Dedifferentiated amniotic fluid mesenchymal stem cell (primary cell): ENCODE data around the gene CDR2L.
"Not testable (repeated sequence)": the region's sequence is repeated elsewhere in the genome, so short reads cannot be mapped to it uniquely, and the experiment has no call there.

Experiments used
- DNase-seq: peaks from one replicate; pipeline ENCODE4 v3.0.0-alpha.2; 2016; ENCODE audit errors: extremely low spot score

Gene CDR2L

DNA sequence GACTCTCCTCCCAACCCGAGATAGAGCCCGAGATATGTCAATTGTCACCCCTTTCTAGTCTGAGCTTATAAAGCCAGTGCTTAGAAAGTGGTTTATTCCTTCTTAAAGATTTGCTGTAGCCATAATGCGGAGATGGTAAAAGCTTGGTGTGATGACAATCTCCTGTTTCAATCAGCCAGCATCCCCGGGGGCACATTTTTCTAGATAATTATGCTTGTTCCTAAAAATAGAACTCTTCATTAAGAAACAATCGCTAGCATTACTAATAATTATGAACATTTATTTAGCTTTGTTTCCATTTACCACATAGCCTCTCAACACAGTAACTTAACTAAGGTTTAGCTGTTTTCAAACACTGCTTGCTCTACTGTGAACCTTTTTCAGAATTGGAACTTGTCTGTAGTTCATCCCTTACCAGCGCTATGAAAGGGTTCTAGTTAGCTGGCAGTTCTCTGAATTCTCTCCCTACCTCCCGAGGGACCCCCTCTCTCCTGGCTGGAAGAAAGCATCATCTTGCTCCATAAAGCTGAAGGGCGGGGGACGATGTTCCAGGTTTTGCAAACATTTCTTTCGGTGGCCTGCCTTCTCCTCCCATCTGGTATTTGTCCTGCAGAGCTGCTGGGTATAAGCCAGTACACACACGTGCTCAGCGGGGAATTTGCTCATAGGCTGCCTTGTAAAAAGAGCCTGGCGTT lies 24.1 kb downstream of the CDR2L start:
- peak; percentile 23 for DNase-seq

DNA sequence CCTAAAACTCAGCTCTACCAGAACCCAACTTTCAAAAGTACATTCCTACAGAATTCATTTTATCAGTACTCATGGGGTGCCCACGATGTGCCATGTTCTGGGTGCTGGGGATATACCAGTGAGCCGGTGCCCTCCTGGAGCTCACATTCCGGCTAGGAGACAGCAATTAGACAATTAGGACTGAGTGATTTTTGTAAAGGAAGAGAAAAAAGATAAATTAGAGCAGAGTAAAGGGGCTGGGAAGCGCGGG lies 24.6 kb downstream of the CDR2L start:
- DNase-seq, result no peak

DNA sequence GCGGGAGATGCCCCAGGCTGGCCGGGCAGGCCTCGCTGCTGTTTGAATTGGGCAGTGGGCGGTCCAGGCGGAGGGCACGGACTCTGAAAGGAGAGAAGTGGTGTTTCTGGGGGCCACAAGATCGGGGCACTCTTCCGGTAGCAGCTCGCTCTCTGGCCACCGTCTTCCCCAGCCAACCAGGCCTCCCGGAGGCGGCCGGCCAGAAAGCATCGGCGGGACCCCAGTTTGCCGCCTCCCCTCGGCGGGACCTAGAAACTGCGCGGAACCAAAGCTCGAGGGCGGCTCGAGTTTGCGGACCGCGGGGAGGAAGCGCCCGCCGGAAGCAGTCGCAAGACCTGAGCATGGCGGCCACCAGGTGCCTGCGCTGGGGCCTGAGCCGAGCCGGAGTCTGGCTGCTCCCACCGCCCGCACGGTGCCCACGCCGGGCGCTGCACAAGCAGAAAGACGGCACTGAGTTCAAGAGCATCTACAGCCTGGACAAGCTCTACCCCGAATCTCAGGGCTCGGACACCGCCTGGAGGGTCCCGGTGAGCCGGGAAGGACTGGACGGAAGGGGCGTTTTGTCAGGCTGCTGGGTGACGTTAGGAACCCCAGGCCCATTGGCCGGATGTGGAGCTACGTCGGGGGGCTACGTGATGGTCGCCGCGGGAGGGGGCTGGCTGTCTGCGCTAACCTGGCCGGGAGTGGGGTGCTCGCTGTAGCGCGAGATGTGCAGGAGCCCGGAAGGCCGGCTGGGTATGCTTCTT lies 25.1 kb downstream of the CDR2L start, which contains the start of gene MRPL58:
TSS of gene MRPL58 (plus strand) at position 325 of the 746 bp plus-strand sequence. CDS start at position 342, 17 bp downstream.
- DNase-seq, result peak; percentile 83

DNA sequence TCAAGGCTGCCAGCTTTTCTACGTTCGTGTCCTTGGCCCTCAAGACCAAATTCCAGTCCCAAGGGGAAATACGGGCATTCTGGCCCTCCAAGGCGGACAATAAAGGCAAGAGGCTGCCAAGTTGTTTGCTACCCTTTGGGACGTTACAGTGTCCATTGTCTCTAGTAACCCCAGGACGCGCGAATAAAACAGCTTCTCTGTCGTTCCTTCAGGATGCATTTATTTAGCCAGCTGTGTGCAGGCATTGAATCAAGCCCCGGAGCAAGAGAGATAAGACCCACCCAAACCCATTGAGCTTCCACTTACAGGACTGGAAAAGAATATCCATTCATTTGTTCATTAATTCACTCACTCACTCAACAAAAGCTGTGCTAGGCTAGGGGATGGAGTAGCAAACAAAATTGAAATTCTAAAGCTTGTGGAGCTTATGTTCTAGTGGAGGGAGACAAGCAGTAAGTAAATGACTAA lies 25.7 kb downstream of the CDR2L start:
- no peak for DNase-seq

DNA sequence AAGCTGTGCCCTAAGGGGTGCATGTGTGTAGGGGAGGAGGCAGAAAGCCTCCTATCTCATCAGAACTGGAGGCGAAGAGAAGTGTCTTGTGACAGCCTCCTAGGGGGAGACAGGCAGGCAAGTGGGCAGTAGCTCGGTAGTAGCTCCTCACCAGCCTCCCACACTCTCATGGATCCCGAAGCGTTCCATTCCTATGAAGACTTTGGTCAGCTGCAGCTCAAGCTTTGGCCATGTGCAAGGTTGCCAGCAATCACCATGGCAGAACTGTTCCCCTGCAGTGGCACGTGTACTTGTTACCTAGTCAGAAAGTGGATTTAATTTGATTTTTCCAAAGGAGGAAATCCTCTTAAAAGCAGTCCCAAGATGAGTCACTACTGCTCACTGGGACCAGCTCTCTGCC lies 31.7 kb downstream of the CDR2L start:
- DNase-seq, result no peak

DNA sequence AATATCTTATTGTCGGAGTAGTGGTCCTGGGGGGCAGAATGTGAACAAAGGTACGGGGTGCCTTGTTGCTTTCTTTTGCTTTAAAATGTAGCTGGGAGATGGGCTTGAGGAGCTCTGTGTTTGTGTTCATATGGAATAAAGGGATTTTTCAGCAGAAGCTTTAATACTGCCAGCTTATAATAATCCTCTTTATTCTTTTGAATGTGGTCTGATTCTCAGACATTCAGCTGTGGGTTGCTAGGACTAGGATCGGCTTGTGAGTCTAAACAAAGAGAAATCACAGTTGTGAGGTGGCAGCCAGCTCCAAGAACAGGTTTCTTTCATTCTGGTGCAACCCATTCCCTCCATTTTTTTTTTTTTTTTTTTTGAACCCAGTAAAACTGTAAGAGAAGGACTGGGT lies 32.3 kb downstream of the CDR2L start:
- no peak for DNase-seq

DNA sequence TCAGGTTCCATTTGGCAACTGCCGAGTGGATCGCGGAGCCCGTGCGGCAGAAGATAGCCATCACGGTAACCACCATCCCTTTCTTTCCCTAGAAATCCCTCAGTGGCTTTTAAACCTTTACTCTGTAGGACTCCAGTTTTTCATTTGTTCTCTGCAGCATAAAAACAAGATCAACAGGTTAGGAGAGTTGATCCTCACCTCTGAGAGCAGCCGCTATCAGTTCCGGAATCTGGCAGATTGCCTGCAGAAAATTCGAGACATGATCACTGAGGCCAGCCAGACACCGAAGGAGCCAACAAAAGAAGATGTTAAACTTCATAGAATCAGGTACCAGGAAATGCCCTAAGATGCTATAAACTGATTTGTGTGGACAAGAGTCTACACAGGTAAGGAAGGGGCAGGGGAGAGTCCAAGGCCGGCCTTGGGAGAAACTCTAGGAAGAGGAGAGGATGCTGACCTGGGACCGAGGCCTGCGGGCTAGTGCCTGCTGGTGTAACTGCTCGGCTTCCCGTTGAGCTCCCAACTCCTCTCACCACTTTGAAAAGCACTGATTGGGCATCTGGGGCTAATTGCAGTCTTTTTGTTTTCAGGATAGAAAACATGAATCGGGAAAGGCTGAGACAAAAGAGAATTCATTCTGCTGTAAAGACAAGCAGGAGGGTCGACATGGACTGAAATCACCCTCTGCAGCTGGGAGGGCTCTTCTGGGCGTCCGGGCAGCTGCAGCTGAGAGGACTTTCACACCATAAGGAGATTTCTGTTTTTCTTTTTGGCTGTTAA lies 33.1 kb downstream of the CDR2L start:
- no peak for DNase-seq

DNA sequence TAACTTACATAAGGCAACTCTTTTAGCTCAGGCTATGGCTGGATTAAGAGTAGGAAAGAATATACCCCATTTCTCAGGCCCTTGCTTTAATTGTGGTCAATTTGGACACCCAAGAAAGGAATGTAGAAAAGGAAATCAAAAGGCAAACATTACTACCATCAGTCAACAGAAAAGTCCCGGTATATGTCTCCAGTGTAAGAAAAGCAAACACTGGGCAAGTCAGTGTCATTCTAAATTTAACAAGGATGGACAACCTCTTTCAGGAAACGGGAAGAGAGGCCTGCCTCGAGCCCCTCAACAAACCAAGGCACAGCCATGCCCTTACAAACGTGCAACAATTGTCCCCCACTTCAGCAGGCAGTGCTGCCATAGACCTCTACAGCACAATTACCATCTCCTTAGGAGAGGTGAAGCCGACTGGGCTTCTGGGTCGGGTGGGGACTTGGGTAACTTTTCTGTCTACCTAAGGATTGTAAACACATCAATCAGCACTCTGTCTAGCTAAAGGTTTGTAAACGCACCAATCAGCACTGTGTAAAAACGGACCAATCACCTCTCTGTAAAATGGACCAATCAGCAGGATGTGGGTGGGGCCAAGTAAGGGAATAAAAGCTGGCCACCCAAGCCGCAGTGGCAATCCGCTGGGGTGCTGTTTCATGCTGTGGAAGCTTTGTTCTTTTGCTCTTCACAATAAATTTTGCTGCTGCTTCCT lies 37.4 kb downstream of the CDR2L start:
- no peak for DNase-seq

DNA sequence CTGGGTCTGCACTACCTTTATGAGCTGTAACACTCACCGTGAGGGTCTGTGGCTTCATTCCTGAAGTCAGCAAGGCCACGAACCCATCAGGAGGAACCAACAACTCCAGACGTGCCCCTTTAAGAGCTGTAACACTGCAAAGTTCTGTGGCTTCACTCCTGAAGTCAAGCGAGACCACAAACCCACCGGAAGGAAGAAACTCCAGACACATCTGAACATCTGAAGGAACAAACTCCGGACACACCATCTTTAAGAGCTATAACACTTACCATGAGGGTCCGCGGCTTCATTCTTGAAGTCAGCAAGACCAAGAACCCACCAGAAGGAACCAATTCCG lies 37.9 kb downstream of the CDR2L start:
- not testable (repeated sequence) for DNase-seq

DNA sequence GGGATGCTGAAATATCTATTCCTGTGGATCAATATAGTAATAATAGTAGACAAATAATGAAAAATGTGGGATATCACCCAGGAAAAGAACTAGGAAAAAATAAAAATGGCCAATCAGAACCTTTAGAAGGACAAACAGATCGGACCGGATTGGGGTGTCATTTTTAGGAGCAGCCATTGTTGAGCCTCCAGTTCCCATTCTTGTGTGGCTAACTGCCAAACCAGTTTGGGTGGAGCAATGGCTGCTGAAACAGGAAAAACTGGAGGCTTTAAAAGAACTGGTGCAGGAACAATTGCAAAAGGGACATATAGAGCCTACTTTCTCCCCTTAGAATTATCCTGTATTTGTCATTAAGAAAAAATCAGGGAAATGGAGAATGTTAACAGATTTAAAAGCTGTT lies 39.2 kb downstream of the CDR2L start:
- DNase-seq, result not testable (repeated sequence)

DNA sequence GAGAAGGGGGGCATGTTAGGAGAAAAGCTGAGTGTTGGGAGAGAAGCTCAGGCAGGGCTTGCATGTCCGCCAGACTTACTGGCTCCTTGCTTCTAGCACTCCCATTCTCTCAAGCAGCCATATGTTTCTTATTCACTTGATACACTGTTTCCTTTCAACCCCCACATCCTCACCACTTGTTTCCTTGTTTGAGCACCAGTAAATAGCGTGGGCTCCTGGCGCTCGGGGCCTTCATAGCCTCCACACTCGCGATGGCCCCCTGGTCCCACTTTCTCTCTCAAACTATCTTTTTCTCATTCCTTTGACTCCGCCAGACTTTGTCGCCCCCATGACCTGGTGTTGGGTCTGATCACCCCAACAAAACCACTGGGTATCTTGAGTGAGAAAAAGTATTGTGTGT lies 42.7 kb downstream of the CDR2L start:
- DNase-seq, result no peak

DNA sequence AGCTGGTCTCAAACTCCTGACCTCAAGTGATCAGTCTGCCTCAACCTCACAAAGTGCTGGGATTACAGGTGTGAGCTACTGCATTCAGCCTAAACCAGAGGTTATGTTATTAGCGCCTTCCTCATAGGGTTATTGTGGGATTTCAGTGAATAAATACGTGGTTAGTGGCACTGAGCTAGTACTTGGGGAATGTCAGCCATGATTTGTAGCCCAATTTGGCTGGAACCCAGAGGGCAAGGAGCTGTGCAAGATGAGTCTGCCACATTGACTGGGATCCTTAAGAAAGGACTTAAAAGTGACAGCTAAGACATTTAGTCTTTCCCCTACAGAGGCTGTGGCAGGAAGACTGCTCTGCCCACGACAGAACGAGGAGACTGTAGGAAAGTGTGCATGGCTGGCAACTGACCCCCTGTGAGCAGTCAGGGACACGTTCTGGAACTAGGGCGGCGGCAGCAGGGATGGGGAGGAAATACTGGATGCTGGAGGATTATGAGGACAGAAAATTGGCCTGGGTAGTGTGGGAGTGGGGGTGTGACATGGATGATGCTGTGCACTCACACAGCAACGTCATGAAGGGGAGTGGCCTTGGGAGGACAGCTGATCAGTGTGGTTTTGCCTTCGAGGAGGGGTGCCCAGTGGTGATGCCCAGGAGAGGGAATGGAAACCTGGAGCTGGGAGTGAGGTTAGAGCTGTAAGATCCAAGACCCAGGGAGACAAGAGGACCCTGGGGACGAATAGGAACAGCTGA lies 44.7 kb downstream of the CDR2L start:
- DNase-seq, result peak; percentile 83

DNA sequence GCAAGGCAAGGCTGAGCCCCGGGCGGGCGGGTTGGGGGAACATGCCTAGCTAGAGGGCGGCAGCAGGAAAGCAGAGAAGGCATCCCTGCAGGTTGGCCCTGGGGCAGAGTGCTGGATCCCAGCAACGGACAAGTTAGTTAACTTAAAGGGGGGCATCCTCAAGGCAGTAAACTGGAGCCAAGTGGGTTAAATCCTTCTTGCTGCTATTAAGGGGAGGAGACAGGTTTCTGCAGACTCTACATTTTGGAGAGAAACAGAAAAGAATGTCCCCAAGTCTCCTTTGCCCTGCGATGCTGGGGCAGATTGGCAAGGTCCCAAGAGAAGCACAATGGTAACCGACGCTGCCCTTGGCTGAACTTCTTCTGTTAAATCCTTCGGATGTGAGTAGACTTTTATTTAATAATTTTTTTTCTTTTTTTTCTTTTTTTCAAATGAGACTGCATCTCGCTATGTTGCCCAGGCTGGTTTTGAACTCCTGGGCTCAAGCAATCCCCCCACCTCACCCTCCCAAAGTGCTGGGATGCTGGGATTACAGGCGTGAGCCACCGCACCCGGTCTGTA lies 45.4 kb downstream of the CDR2L start:
- DNase-seq, result no peak

DNA sequence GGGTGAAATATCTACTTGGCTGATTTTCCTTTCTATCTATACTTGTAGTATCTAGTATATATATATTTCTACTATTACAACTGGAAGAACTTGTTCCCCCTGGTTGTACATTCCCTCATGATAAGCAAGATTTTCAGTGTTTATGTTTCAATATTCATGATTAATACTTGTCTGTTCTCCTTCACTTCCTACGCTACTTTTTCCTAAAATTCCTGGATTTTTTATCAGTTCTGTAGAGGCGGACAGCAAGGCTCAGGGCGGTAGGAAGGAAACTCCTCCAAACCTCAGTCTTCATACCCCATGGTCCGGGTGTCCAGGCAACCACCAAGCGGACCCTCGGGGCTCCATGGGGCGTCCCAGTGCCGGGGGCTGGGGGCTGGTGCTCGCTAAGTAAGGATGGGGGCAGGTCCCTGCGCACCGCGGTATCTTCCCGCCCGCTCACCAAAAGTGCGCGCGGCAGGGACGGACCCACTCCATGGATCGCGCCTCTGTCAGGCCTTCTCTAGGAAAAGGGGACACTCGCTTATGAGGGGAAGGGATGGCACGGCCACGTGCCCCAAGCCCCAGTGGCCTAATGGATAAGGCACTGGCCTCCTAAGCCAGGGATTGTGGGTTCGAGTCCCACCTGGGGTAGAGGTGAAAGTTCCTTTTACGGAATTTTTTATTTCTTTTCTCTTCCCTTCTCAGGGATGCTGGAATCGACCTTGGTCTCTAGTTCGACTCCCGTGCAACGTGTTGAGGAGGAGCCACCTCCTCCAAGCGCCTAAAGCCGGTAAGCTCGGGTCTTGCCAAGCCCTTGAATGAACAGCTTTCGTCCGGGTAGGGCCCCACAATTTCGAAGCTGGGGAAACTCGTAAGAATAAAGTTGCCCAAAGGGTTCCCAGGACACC lies 46.2 kb downstream of the CDR2L start:
- DNase-seq, result peak; percentile 96

DNA sequence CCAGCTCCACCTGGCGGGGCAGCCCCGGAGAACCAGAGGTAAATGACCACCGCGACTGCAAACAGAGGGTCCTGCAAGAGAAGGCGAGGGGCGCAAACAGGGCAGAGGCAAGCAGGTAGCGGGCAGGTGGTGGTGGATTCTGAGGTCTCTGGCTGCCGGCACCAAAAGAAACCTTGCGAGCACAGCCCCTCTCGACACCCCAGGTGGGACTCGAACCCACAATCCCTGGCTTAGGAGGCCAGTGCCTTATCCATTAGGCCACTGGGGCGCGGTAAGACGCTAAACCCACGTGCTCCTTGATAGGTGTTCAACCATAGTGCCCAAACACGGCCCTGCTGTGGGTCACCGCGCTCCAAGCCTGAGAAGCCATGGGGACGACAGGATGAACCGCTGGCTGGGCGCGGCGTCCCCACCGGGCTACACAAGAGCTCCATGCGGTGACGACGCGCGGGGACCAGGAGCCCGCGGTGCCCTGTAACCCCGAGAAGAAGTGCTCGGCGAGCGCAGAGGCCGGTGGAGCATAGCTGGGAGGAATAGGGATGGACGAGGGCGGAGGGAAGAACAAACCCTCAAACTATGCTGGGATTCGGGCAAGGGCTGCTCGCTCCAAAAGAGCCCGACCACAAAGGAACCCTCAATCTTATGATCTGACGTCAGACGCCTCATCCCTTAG lies 46.9 kb downstream of the CDR2L start:
- peak; percentile 87 for DNase-seq

DNA sequence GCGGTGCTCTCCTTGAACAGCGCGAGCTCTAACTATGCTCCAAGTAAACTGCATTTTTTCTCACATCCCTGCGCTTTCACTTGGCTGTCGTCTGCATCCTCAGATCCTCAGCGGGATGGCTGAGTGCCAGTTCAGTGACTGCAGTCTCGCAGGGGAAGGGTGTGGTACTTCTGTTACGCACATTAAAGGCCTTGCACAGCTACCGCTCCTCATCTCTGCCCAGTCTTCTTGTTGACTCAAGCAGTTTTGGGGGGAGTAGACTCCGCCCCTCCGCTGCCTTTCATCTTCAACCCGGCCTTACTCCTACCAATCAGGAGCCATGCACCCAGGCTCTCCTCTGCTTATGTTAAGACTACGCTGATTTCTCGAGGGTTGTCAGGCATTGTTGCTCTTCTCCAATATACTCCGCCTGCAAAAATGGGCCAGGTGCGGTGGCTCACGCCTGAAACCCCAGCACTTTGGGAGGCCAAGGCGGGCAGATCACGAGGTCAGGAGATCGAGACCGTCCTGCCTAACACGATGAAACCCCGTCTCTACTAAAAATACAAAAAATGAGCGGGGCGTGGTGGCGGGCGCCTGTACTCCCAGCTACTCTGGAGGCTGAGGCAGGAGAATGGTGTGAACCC lies 49.3 kb downstream of the CDR2L start:
- DNase-seq, result no peak

DNA sequence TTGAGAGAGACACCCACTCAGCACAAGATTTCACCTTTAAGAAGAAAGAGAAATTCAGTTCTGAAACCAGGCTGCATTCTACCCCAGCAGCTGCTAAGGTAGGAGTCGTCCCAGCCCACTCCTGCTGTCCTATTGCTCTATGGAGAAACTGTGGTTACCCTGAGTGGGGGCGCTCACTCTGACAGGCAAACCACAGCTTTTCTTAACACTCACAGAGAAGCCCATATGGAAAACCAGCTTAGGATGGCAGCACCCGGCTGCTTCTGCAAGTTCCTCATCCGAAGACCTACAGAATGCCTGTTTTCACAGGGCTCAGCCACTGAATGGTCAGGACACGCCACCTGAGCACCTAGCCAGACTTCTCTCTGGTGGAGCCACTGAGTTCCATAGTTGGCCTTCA lies 51.8 kb downstream of the CDR2L start:
- DNase-seq, result no peak

DNA sequence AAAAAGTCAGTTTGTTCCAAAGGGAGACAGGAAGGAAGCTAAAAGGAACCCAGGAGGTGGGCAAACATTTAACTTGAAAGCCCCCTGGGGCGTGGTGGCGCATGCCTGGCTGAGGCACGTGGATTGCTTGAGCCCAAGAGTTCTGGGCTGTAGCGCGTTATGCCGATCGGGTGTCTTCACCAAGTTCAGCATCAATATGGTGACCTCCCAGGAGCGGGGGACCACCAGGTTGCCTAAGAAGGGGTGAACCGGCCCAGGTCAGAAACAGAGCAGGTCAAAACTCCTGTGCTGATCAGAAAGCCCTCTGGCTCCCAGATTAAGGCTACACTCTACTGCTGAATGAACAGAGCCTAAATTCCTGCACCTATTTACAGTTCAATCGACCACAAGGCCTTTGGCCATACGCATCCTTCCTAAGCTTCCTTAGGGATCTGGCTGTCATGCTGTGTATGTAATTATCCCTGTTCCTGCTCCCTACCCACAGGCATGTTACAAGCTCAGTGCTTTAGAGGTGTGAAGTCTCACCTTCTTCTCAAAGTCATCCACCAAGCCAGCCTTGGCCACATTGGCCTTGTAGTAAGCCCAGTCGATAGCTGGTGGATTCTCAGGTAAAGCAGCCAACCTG lies 54.3 kb downstream of the CDR2L start:
- no peak for DNase-seq

DNA sequence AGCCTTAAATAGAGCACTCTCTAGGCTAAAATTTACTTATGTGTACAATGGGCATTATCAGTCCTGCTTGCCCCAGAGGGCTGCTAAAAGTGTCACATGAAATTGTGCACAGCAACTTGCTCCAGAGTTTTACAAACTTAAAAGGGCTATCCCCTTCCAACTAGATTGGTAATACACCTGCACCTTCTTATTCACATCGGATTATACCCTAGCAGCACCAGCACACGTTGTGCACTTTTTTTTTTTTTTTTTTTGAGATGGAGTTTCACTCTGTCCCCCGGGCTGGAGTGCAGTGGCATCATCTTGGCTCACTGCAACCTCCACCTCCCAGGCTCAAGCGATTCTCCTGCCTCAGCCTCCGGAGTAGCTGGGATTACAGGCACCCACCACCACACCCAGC lies 56.4 kb downstream of the CDR2L start:
- not testable (repeated sequence) for DNase-seq
